Kidney epithelial cell (primary cell): ENCODE measurements around the gene IL1RAPL1. TPM values are rescaled to one million over a fixed set of nuclear protein-coding genes. Genes with fewer than 3 reads are reported as not detected.
A peak's percentile ranks its signal among the peaks of the same experiment; 100 is the strongest.

Experiments used
- DNase-seq: peaks from one replicate; pipeline ENCODE4 v3.0.0-alpha.2; 2010; ENCODE audit warnings: low read depth
- H3K27me3 ChIP-seq: 2 replicates; pipeline ENCODE4 v1.6.0; 2011; ENCODE audit warnings: low read length; ENCODE audit not compliant: control insufficient read depth, insufficient read depth
- H3K36me3 ChIP-seq: 2 replicates; pipeline ENCODE4 v1.5.1; 2011; ENCODE audit warnings: low read length; ENCODE audit not compliant: control insufficient read depth, insufficient read depth
- H3K4me3 ChIP-seq: 2 replicates; pipeline ENCODE4 v1.5.1; 2011; ENCODE audit warnings: low read depth, mild to moderate bottlenecking, control low read depth, low read length
- total RNA-seq: library from RNA; depleted of rRNA; stranded (reverse); fragments of >200 nt; gene quantifications from 2 replicates; pipeline ENCODE4 v1.2.3, GENCODE V29; 2015
- TF ChIP-seq, protein P1 (sequence below): IDR thresholded peaks from 2 replicates; pipeline ENCODE4 v1.5.1; 2011; ENCODE audit warnings: mild to moderate bottlenecking, moderate library complexity, low read length, control low read depth, inconsistent platforms; ENCODE audit not compliant: insufficient read depth, poor library complexity, severe bottlenecking

The IL1RAPL1 gene
- total RNA-seq, 1 donor from 2014 or later = not detected

DNA sequence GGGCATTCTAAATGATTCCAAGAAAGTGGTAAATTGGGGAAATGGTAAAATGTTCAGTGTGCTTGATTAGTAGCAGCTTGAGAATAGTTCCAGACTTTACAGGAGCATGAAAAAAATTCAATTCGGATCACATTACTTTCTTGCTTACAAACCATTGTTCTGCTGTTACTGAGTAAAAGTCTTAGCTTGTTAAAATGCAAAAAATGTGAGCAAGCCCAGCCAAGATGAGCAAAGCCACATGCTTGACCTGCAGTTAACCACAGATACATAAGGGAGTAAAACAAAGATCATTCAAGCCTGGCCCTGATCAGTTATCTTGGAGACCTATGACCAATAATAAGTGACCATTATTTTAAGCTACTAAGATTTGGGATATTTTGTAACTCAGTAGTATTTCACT lies 1065.2 kb downstream of the IL1RAPL1 start:
- no peaks in the 10 kb centered on the region for H3K36me3 ChIP-seq
- no peaks in the 10 kb centered on the region for H3K27me3 ChIP-seq
- TF ChIP-seq, protein P1, sequence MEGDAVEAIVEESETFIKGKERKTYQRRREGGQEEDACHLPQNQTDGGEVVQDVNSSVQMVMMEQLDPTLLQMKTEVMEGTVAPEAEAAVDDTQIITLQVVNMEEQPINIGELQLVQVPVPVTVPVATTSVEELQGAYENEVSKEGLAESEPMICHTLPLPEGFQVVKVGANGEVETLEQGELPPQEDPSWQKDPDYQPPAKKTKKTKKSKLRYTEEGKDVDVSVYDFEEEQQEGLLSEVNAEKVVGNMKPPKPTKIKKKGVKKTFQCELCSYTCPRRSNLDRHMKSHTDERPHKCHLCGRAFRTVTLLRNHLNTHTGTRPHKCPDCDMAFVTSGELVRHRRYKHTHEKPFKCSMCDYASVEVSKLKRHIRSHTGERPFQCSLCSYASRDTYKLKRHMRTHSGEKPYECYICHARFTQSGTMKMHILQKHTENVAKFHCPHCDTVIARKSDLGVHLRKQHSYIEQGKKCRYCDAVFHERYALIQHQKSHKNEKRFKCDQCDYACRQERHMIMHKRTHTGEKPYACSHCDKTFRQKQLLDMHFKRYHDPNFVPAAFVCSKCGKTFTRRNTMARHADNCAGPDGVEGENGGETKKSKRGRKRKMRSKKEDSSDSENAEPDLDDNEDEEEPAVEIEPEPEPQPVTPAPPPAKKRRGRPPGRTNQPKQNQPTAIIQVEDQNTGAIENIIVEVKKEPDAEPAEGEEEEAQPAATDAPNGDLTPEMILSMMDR = no peak
- no peak overlapping the region for H3K4me3 ChIP-seq
- DNase-seq = peak; percentile 39

DNA sequence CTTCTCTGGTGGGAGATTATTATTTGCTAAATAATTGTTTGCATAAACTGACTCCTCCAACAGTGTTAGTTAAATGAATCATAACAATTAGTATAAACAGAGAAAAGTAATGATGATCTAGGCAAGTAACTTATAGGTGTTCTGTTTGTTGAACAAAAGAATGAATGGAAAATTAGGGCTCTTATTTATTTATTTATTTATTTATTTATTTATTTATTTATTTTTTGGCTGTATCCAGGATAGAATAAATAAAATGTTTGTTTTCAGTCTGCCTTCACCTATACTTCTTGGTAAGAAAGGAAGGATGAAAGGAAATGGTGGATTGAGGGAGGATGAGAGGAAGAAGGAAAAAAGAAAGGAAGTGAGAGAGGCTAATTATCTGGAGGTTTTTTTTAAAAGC lies 1066.5 kb downstream of the IL1RAPL1 start:
- no peak for DNase-seq
- Histone ChIP-seq H3K27me3 (no peaks in the 10 kb centered on the region), H3K36me3 (no peaks in the 10 kb centered on the region), H3K4me3 (no peak overlapping the region)
- TF ChIP-seq, protein P1 = no peak

DNA sequence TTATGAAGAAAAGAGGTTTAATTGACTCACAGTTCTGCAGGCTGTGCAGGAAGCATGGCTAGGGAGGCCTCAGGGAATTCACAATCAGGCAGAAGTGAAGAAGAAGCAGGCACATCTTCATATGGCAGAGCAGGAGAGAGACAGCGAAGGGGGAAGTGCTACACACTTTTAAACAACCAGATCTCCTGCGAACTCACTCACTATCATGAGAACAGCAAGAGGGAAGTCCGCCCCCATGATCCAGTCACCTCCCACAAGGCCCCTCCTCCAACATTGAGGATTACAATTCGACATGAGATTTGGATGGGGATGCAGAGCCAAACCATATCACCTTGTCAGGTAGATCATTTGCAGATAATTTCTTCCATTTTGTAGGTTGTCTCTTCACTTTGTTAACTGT lies 1072.7 kb downstream of the IL1RAPL1 start:
- no peaks in the 10 kb centered on the region for H3K27me3 ChIP-seq
- no peak overlapping the region for H3K4me3 ChIP-seq
- TF ChIP-seq, protein P1 = no peak
- no peaks in the 10 kb centered on the region for H3K36me3 ChIP-seq
- DNase-seq = no peak

DNA sequence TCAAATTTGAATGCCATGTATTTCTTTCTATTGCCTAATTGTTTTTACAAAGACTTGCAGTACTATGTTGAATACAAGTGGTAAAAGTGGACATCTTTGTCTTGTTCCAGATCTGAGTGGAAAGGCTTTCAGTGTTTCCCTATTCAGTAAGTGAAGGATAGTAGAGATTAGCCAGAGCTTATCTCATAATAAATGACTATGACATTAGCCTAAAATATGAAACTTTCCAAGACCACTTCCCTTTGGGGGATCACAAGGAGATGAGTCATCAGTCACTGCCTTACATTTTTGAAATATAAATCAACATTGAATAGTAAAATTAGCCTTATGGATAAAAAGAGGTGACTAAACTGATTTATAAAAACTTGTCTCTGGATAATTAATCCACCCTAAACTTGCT lies 1074.0 kb downstream of the IL1RAPL1 start:
- H3K4me3 ChIP-seq = no peak overlapping the region
- H3K27me3 ChIP-seq = no peaks in the 10 kb centered on the region
- DNase-seq = no peak
- TF ChIP-seq, protein P1 = no peak
- no peaks in the 10 kb centered on the region for H3K36me3 ChIP-seq

DNA sequence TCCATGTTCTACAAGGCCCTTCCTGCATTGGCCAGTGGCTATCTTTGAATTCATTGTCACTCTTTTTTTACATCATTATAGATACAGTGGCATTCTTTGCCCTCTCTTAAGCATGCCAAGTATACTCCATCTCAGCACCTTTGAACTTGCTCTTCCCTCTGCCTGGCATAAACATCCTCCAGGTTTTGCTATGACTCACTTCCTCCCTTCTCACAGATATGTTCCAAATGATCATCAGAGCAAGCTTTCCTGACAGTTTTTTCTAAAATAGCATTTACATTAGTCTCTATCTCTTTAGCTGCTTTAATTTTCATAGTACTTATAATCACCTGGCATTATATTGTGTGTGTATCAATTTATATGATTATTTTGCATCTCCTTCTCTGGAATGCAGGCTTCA lies 1074.9 kb downstream of the IL1RAPL1 start:
- no peaks in the 10 kb centered on the region for H3K36me3 ChIP-seq
- TF ChIP-seq, protein P1 = no peak
- DNase-seq = peak; percentile 29

DNA sequence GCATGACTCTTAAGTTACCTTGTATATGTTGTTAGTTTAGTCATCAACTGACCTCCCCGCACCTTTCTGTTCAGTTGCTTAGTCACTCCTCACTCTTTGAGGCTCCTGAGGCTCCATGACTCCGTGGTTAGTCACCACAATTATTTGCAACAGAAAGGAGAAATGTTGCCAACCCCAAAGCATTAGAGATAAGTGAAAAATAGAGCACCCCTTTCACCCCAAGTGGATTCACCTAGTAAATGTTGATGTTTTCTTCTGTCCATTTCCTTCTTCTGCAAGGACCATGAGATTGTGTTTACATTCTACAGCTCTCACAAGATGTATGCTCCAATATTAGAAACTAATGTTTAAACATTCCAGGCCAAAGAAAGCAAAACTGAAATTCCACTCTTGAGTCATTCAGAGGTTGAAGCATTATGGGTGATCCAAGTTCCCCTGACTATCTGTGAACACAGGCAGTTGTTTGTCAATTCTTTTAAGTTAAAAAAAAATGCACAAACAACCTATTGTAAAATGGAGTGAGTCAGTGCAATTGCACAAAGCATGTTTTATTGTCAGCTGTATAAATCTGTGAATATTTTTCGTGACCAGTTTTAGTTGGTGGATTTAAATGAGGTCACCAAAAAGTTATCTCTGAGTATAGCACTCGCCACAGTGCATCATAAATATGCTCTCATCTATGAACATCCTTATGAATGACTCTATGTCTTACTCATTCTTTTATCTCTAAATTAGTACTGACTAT lies 1075.7 kb downstream of the IL1RAPL1 start:
- DNase-seq = peak; percentile 89
- no peak overlapping the region for H3K4me3 ChIP-seq
- no peaks in the 10 kb centered on the region for H3K27me3 ChIP-seq
- TF ChIP-seq, protein P1 = no peak
- no peaks in the 10 kb centered on the region for H3K36me3 ChIP-seq

More for the DNA sequence above, 1074.9 kb downstream of the IL1RAPL1 start:
- Histone ChIP-seq H3K27me3 (no peaks in the 10 kb centered on the region), H3K4me3 (no peak overlapping the region)
